Hematopoietic multipotent progenitor cell treated with erythropoietin and hydrocortisone succinate and interleukin-3 and kit ligand, for 6 days (in vitro differentiated cells): ENCODE results near the gene LTBP4.
A peak's percentile ranks its signal among the peaks of the same experiment; 100 is the strongest.

Experiments
- DNase-seq: peaks from one replicate; pipeline ENCODE4 v3.0.0-alpha.2; 2015

LTBP4 gene

GRCh38 chr19:40598918-40599307, 2.3 kb upstream of the LTBP4 start:
- peak; percentile 26 for DNase-seq

- peak; percentile 52 for DNase-seq
These were observed 1.8 kb upstream of the LTBP4 start for GRCh38 chr19:40599331-40599901.

- peak; percentile 29 for DNase-seq
These were observed 1.1 kb upstream of the LTBP4 start for GRCh38 chr19:40599902-40600569.

- DNase-seq, result no peak
These were observed 517 bp upstream of the LTBP4 start for GRCh38 chr19:40600570-40601133.

DNA sequence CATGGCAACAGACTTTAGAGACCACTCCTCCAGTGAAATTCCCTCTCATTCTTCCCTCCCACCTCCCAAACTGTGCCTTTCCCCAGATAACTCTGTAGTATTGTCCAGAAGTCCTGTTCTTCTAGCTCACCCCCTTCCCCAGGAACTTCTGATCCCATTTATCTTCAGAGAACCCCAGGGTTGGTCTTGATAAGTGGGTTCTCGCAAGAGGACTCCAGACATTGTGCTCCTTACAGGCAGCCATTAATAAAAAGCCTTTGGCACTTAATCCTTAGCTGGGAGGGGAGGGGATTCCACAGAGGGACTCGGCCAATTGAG, 1.9 kb downstream of the LTBP4 start:
- no peak for DNase-seq

DNA sequence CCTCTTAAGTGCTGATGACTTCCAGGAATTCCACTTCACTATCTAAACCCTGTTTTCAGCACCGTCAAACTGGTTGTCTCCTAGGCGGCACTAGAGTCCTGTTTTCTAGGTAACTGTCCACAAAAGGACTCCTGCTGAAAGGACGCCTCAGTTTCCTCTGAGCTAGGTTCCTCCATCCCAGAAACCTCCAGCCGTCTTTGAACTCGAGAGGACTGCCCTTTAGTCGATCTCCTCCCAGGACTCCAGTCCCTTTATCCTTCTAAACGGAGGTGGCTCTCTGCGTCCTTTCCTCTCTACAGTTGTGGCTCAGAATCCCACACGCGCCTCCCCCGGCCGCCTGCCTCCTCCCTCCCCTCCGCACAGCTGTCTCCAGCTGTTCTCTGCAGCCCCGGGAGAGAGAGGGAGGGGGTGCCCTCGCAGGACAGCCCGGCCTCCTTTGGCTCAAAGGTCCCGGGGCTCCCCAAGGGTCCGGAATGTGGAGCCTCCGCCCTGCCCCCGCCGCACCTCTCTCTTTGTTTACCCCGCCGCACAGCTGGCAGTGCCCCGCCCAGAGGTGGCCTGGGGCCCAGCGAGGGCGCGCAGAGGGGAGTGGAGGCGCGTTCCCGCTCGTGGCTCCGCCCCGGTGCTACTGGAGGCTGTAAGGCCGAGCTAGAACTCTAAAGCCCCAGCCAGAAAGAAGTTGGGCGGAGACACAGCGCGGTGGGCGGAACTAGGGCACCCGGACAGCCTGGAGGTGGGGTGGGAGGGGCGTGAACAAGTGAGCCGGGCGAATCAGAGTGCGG, 2.4 kb downstream of the LTBP4 start:
- DNase-seq, result peak; percentile 99

- DNase-seq, result no peak
These were observed 3.0 kb downstream of the LTBP4 start for GRCh38 chr19:40604171-40604646.

- peak; percentile 56 for DNase-seq
These were observed 3.6 kb downstream of the LTBP4 start for GRCh38 chr19:40604647-40605215.

- peak; percentile 91 for DNase-seq
These were observed 4.2 kb downstream of the LTBP4 start for GRCh38 chr19:40605216-40605971.

DNA sequence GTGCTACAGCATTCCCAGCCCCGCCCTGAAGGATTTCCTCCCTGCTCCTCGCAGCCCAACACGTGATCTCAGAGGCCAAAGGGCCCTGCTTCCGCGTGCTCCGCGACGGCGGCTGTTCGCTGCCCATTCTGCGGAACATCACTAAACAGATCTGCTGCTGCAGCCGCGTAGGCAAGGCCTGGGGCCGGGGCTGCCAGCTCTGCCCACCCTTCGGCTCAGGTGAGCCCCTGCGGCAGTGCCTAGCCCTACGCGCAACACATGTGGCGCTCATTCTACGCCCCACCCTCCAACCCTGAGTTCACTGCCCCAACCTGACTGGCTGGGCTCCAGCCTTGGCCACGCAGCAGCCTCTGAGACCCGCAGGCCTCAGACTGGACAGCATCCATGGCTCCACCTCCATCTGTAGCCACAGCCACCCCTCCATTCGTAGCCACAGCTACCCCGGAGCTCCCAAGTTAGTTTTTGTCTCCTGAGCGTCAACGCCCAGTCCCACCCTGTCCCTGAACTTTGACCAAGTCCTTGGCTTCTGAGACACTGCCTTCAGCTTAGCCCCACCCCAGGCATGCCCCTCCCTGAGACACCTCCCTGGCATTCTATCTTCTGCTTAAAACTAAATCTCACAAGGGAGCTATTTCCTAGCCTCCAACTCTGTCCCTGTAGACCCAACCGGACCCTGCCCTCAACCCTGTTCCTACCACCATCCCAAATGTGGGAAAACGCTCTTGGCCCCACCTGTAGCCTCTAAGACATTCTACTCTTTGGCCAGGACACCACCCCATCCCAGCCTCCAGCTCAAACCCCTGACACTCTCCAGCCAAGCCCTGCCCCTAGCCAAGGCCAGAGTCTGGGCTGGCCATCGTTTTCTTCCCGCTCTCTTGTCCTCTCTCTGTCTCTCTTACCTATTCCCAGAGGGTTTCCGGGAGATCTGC, 6.4 kb downstream of the LTBP4 start:
- peak; percentile 83 for DNase-seq

DNA sequence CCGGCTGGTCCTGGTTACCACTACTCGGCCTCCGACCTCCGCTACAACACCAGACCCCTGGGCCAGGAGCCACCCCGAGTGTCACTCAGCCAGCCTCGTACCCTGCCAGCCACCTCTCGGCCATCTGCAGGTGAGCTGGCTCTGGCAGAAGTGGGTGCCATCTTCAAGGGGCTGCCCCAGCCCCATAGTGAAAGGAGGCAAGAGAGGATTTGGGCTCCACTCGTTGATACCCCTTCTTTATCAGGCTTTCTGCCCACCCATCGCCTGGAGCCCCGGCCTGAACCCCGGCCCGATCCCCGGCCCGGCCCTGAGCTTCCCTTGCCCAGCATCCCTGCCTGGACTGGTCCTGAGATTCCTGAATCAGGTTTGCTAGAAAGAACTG, 7.1 kb downstream of the LTBP4 start:
- DNase-seq, result no peak

- DNase-seq, result no peak
These were observed 7.8 kb downstream of the LTBP4 start for GRCh38 chr19:40608957-40609356.

DNA sequence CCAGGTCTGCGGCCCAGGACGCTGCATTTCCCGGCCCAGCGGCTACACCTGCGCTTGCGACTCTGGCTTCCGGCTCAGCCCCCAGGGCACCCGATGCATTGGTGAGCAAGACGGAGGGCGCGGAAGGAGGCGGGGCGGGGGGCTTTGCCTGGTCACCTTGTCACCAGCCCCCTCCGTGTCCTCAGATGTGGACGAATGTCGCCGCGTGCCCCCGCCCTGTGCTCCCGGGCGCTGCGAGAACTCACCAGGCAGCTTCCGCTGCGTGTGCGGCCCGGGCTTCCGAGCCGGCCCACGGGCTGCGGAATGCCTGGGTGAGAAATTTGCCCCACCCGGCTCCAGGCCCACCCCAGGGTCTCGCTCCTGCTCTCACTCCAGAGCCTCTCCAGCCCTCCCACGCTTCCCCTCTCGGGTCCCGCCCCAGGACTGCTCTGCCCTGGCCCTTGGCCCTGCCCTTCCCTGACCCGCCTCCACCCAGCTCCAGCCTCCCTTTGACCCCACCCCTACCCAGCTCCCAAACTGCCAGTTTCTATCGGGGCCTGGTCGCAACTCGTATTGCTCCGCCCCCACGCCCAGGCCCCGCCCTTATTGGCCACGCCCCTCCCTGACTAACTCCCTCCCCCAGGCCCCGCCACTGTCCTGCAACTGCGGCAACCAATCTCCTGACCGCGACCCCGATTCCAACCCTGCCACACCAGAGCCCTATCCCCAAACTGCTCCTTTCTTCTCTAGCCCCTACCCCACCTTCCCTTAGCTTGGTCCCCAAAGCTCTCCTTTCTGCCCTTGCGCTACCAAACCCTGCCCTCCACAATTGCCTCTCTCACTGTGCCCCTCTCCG, 8.6 kb downstream of the LTBP4 start:
- peak; percentile 97 for DNase-seq

- DNase-seq, result peak; percentile 76
These were observed 9.4 kb downstream of the LTBP4 start for GRCh38 chr19:40610396-40611064.

DNA sequence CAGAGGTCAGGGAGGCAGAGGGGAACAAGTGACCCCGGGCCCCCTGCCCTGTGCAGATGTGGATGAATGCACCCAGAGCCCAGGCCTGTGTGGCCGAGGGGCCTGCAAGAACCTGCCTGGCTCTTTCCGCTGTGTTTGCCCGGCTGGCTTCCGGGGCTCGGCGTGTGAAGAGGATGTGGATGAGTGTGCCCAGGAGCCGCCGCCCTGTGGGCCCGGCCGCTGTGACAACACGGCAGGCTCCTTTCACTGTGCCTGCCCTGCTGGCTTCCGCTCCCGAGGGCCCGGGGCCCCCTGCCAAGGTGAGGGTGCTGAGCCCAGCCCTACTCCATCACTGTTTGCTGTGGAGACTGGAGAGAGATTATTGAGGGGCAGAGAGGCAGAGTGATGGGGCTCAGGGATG, 9.9 kb downstream of the LTBP4 start:
- no peak for DNase-seq

- DNase-seq, result no peak
These were observed 10.9 kb downstream of the LTBP4 start for GRCh38 chr19:40611900-40612698.

- peak; percentile 87 for DNase-seq
These were observed 11.9 kb downstream of the LTBP4 start for GRCh38 chr19:40612831-40613689.
